Fibroblast of skin of right quadriceps (primary cell): ENCODE measurements around the gene PLSCR5.

ENCODE experiments used
- DNase-seq: peaks from one replicate; pipeline ENCODE4 v3.0.0-alpha.2; 2013

Gene PLSCR5

DNA sequence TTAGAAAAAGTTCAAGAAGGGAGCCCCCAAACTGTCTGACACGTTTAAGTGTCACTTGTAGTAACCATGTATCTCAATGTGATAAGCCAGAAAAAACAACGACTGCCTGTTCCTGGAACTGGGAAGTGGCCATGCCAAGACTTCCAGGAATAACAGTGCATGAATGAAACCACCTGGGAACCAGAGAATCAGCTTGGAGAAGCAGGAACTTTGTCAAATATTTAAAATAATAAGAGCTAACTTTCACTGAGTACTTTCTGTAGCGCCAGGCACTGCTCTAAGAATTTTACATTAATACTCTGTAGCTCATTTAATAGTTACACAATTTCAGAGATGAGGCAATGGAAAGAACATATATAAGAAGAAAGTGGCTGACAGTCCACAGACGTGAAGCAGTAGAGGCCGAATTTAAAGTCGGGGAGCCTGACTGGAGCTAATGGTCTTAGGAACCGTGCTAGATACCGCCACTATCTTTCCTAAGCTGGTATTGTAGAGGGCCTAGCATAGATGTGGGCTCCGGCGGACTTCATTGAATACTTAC, 61.6 kb downstream of the PLSCR5 start:
- DNase-seq, result peak; percentile 28

DNA sequence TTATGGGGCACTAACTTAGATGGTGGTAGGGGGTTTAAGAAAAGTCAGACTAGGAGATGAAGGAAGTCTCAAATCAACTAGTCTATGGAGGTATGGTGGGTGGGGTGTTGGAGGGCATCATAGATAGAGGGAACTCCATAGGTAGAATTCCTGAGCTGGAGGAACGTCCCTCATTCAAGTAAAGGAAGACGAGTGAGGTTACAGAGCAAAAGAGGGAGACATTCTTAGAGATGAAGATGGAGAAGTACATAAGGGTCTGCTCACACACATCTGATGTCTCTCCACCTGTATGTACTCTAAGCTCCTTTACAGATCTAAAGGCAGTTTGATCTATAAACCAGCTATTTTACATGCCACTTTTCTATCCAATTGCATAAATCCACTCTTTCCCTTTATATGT, 62.2 kb downstream of the PLSCR5 start:
- no peak for DNase-seq

DNA sequence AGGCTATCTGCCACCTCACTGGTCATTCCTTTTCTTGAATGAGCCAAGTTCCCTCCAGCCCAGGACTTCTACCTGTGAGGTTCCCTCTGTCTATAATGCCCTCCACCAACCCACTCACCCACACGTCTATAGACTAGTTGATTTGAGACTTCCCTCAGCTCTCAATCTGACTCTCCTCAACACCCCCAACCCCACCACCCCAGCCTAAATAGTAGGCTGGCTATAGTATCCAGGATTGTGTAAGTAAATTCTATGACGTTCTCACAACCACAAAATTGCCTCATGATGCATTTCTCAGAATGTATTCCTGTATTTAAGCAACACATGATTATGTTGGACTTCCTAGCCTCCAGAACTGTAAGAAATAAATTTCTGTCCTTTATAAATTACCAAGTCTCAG, 63.0 kb downstream of the PLSCR5 start:
- DNase-seq, result peak; percentile 54

DNA sequence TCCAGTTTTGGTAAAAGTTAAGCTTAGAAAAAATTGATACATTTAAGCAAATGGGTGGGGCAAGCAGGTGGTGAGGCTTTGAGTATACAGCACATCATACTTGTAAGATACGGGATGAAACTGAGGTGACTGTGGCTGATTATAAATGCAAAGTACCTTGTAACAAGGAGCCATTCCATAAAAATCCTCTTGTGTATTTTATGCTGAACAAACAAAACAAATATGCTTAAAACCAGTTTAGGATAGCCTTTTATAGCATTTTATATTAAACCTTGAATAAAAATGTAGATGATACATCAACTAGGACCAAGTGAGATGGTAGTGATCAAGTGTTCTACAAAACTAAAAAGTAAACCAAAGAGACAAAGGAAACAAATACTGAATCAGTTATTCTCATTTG, 64.2 kb downstream of the PLSCR5 start:
- no peak for DNase-seq

DNA sequence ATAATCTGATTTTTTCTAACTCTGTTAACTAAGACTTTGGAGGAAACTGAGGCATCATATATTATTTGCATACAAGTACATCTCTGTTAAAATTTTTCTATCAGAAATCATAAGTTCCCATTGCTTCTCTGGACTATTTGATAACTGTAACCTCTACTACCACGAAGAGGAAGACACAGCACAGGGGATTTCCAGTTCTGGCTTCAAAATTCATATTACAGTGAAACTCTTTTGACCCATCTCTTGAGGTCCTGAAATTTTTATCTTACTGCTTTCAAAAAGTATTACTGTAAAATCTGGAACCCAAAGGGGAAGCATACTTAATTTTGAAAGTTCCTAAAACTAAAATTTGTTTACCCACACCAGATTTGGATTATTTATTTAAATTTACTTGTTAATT, 64.9 kb downstream of the PLSCR5 start:
- DNase-seq, result no peak

DNA sequence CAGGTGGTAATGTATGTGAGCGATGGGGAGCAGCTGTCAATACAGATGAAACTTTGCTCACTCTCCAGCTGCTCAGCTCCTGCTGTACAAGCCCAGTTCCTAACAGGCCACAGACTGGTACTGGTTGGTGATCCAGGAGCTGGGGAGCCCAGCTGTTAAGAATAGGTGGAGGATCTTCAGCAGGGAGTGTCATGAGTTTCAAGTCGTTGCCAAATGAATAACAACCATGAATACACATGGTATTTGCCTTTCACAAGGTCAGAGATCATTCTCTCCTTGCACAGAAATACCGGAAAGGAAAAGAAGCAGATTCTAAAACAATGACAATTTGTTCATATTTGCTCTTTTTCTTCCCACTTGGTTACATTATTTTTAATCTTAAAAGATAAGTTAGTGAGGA, 65.8 kb downstream of the PLSCR5 start:
- no peak for DNase-seq

DNA sequence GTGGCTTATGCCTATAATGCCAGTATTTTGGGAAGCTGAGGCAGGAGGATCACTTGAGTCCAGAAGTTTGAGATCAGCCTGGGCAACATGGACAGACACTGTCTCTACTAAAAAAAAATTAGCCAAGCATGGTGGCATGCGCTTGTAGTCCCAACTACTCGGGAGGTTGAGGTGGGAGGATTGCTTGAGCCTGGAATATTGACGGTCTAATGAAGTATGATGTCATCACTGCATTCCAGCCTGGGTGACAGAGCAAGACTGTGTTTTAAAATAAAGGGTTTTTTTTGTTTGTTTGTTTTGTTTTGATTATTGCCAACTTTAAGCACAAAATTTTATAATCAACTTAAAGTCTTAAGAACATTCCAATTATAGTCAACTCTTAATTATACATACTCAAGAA, 67.5 kb downstream of the PLSCR5 start:
- no peak for DNase-seq

DNA sequence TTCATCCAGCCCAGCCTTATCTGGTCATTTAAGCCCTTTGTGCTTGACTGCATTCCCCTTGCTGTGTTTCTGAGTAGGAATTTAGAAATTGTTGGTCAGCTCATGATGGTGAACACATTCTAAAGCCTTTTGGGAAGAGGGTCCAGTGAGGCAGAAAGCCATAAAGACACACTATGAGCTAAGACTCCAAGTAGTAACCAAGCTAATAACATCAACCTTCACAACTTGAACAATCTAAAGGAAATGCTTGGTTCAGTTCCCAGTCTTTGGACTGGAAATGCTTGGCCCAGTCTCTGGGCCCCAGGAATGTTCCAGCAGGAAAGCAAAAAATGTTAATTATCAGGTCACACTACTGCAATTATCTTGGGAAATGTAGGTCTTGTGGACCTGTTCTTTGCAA, 68.5 kb downstream of the PLSCR5 start:
- peak; percentile 25 for DNase-seq
